Nephron (organoid): ENCODE measurements around the gene TRMT112.

ENCODE experiments used
- H3K27ac Mint-ChIP-seq, 3 experiments: 2 replicates each; pipeline ENCODE4 v1.8.0; 2020; ENCODE audit warnings: mixed read lengths in 3 of 3, mild to moderate bottlenecking in 2 of 3, moderate library complexity in 1 of 3
- H3K27me3 Mint-ChIP-seq: 2 replicates; pipeline ENCODE4 v1.8.0; 2021; ENCODE audit warnings: low read depth, mild to moderate bottlenecking, moderate library complexity, mixed read lengths
- H3K36me3 Mint-ChIP-seq: 2 replicates; pipeline ENCODE4 v1.8.0; 2020; ENCODE audit warnings: low read depth, mixed read lengths
- H3K4me1 Mint-ChIP-seq: 2 replicates; pipeline ENCODE4 v1.8.0; 2020; ENCODE audit warnings: mixed read lengths
- H3K4me3 Mint-ChIP-seq, 3 experiments: 2 replicates each; pipeline ENCODE4 v1.8.0; 2020; ENCODE audit warnings: mild to moderate bottlenecking in 3 of 3, mixed read lengths in 3 of 3, moderate library complexity in 2 of 3
- H3K9me3 Mint-ChIP-seq: 2 replicates; pipeline ENCODE4 v1.8.0; 2020; ENCODE audit warnings: mixed read lengths
- TF ChIP-seq, protein P1 (sequence below), 3 experiments: fragments of 200-600 bp; sonication (generic); IDR thresholded peaks; one replicate each; pipeline ENCODE4 v1.5.0; 2021; ENCODE audit warnings: antibody characterized with exemption in 3 of 3; ENCODE audit not compliant: unreplicated experiment in 3 of 3

The TRMT112 gene

DNA sequence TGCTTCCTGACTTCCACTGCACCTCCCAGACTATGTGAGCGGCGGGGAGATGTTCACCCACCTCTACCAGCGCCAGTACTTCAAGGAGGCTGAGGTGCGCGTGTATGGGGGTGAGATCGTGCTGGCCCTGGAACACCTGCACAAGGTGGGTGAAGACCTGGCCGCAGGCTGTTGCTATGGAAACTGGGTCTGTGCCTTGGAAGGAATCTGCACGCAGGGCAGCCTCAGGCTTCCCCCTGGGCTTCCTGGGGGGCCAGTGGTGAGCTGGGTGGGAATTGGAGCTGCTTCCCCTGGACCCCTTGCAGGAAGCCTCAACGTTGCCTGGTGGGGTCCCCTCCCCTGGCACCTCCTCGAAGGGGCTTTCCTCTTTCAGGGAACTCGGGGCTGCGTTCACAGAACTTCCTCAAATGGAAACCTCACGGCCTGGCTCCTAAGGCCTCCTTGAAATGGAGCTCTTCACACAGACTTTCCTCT lies 43.1 kb upstream of the TRMT112 start:
- Mint-ChIP-seq H3K27ac (no peak overlapping the region), H3K4me1 (peaks cover 13% of the 10 kb centered on the region), H3K27me3 (peaks cover 4% of the 10 kb centered on the region), H3K36me3 (peaks cover 21% of the 10 kb centered on the region), H3K9me3 (no peaks in the 10 kb centered on the region), H3K4me3 (peak overlapping the region; percentile 86 to 91 (median 90))
- TF ChIP-seq, protein P1, sequence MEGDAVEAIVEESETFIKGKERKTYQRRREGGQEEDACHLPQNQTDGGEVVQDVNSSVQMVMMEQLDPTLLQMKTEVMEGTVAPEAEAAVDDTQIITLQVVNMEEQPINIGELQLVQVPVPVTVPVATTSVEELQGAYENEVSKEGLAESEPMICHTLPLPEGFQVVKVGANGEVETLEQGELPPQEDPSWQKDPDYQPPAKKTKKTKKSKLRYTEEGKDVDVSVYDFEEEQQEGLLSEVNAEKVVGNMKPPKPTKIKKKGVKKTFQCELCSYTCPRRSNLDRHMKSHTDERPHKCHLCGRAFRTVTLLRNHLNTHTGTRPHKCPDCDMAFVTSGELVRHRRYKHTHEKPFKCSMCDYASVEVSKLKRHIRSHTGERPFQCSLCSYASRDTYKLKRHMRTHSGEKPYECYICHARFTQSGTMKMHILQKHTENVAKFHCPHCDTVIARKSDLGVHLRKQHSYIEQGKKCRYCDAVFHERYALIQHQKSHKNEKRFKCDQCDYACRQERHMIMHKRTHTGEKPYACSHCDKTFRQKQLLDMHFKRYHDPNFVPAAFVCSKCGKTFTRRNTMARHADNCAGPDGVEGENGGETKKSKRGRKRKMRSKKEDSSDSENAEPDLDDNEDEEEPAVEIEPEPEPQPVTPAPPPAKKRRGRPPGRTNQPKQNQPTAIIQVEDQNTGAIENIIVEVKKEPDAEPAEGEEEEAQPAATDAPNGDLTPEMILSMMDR (IDR thresholded peaks at IDR 0.05; ENCODE audit: unreplicated experiment in 3 of 3): no peak

DNA sequence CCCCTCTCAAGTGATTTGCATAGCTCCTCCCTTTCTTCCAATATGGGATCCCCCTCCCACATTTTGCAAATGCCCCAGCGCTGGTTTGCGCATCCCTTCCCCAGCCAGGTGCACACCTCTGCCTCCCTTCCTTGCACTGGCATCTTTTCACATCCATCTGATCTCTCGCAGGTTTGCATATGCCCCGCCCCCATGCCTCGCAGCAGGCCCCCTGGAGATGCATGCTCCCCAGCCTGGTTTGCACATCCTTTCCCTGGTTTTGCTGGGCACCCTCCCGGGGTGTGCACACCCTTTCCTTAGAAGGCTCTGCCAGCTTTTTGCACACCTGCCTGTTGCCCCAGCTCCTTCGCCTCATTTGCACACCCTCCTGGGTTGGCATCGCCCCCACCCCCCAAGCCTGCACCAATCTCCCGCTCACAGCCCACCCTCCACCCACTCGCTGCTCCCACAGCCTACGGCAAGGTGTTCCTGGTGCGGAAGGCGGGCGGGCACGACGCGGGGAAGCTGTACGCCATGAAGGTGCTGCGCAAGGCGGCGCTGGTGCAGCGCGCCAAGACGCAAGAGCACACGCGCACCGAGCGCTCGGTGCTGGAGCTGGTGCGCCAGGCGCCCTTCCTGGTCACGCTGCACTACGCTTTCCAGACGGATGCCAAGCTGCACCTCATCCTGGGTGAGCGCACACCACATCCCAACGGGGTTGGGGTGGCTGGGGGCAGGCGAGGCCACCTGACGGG lies 42.5 kb upstream of the TRMT112 start:
- TF ChIP-seq, protein P1 (IDR thresholded peaks at IDR 0.05; ENCODE audit: unreplicated experiment in 3 of 3): no peak
- peaks cover 13% of the 10 kb centered on the region for H3K4me1 Mint-ChIP-seq
- H3K9me3 Mint-ChIP-seq: no peaks in the 10 kb centered on the region

GRCh38 chr11:64358907-64359711 lies 41.8 kb upstream of the TRMT112 start, which contains the start of gene RPS6KA4:
RPS6KA4 (plus strand) TSS chr11:64359162; CDS start chr11:64359236, 74 bp downstream.
- Mint-ChIP-seq H3K36me3 (peaks cover 17% of the 10 kb centered on the region), H3K9me3 (no peaks in the 10 kb centered on the region), H3K4me1 (peaks cover 13% of the 10 kb centered on the region), H3K27me3 (peaks cover 4% of the 10 kb centered on the region), H3K27ac (peak within 1 kb of the TSS; percentile 48 to 83 (median 71)), H3K4me3 (peak within 1 kb of the TSS; percentile 86 to 91 (median 90))
- TF ChIP-seq, protein P1 (IDR thresholded peaks at IDR 0.05; ENCODE audit: unreplicated experiment in 3 of 3): no peak

More for the DNA sequence above, 42.5 kb upstream of the TRMT112 start:
- H3K27ac Mint-ChIP-seq: peak overlapping the region; percentile 48 to 83 (median 71)
- H3K27me3 Mint-ChIP-seq: peaks cover 4% of the 10 kb centered on the region
- peak overlapping the region; percentile 86 to 91 (median 90) for H3K4me3 Mint-ChIP-seq
- peaks cover 21% of the 10 kb centered on the region for H3K36me3 Mint-ChIP-seq

GRCh38 chr11:64358536-64358906 lies 41.2 kb upstream of the TRMT112 start:
- peaks cover 13% of the 10 kb centered on the region for H3K4me1 Mint-ChIP-seq
- peak overlapping the region in 1 of 3 experiments; percentile 46 for H3K27ac Mint-ChIP-seq
- H3K4me3 Mint-ChIP-seq: peak overlapping the region; percentile 74 to 77 (median 77)
- H3K36me3 Mint-ChIP-seq: peaks cover 13% of the 10 kb centered on the region
- no peaks in the 10 kb centered on the region for H3K9me3 Mint-ChIP-seq
- TF ChIP-seq, protein P1 (IDR thresholded peaks at IDR 0.05; ENCODE audit: unreplicated experiment in 3 of 3): no peak
- H3K27me3 Mint-ChIP-seq: peaks cover 4% of the 10 kb centered on the region

GRCh38 chr11:64357904-64358535 lies 40.7 kb upstream of the TRMT112 start:
- Mint-ChIP-seq H3K4me3 (peak overlapping the region; percentile 74 to 77 (median 77)), H3K4me1 (peaks cover 13% of the 10 kb centered on the region), H3K9me3 (no peaks in the 10 kb centered on the region), H3K27me3 (peaks cover 4% of the 10 kb centered on the region), H3K36me3 (peaks cover 9% of the 10 kb centered on the region), H3K27ac (peak overlapping the region in 1 of 3 experiments; percentile 46)
- TF ChIP-seq, protein P1 (IDR thresholded peaks at IDR 0.05; ENCODE audit: unreplicated experiment in 3 of 3): no peak
